WERI-Rb-1 (cell line): Measurements from ENCODE around the gene NUP188.

ENCODE experiments used
- DNase-seq: peaks from one replicate; pipeline ENCODE4 v3.0.0-alpha.2; 2020
- H3K27ac ChIP-seq: fragments of 250-450 bp; sonication (Bioruptor Pico); 2 replicates; pipeline ENCODE4 v1.5.1; 2020; ENCODE audit warnings: mild to moderate bottlenecking, moderate library complexity
- H3K27me3 ChIP-seq: fragments of 250-450 bp; sonication (Bioruptor Pico); 2 replicates; pipeline ENCODE4 v1.5.1; 2021; ENCODE audit warnings: mild to moderate bottlenecking, low read depth, moderate library complexity; ENCODE audit not compliant: insufficient read depth, severe bottlenecking
- H3K36me3 ChIP-seq: fragments of 250-450 bp; sonication (Bioruptor Pico); 2 replicates; pipeline ENCODE4 v1.5.1; 2020; ENCODE audit warnings: mild to moderate bottlenecking, moderate library complexity
- H3K4me3 ChIP-seq: 2 replicates; pipeline ENCODE4 v1.5.1; 2011; ENCODE audit warnings: low read depth, mild to moderate bottlenecking, control low read depth, low read length
- H3K9me3 ChIP-seq: fragments of 250-450 bp; sonication (Bioruptor Pico); 2 replicates; pipeline ENCODE4 v1.5.1; 2021; ENCODE audit warnings: mild to moderate bottlenecking, moderate library complexity; ENCODE audit not compliant: severe bottlenecking
- CTCF ChIP-seq: IDR thresholded peaks from 2 replicates; pipeline ENCODE4 v1.5.1; 2011; ENCODE audit warnings: low read depth, mild to moderate bottlenecking, control low read depth, inconsistent platforms, low read length

The NUP188 gene

GRCh38 chr9:129026442-129027223, 79.1 kb downstream of the NUP188 start:
- no peak for TF ChIP-seq CTCF
- DNase-seq: no peak
- Histone ChIP-seq H3K27ac (no peak overlapping the region), H3K9me3 (no peaks in the 10 kb centered on the region), H3K36me3 (peaks cover 24% of the 10 kb centered on the region; the same call in 1 of the 2 replicates), H3K4me3 (no peak overlapping the region), H3K27me3 (no peaks in the 10 kb centered on the region)

GRCh38 chr9:129027224-129027684, 79.8 kb downstream of the NUP188 start:
- H3K27ac ChIP-seq: peak overlapping the region; percentile 84
- H3K36me3 ChIP-seq: peaks cover 19% of the 10 kb centered on the region; the same call in 1 of the 2 replicates
- H3K27me3 ChIP-seq: no peaks in the 10 kb centered on the region
- peak overlapping the region; percentile 56 for H3K4me3 ChIP-seq
- no peaks in the 10 kb centered on the region for H3K9me3 ChIP-seq
- TF ChIP-seq CTCF: no peak
- no peak for DNase-seq

GRCh38 chr9:129027685-129028191, 80.2 kb downstream of the NUP188 start:
- Histone ChIP-seq H3K4me3 (peak overlapping the region; percentile 56), H3K36me3 (peaks cover 14% of the 10 kb centered on the region; the same call in 1 of the 2 replicates), H3K9me3 (no peaks in the 10 kb centered on the region), H3K27ac (peak overlapping the region; percentile 84), H3K27me3 (no peaks in the 10 kb centered on the region)
- DNase-seq: peak; percentile 77
- TF ChIP-seq CTCF: no peak

GRCh38 chr9:129028192-129028966, 80.9 kb downstream of the NUP188 start, which contains the start of gene SH3GLB2:
Gene SH3GLB2 (minus strand): TSS chr9:129028331. CDS start chr9:129028154, 177 bp downstream.
- Histone ChIP-seq H3K27me3 (no peaks in the 10 kb centered on the region), H3K4me3 (peak within 1 kb of the TSS; percentile 56), H3K27ac (peak within 1 kb of the TSS; percentile 84), H3K9me3 (no peaks in the 10 kb centered on the region), H3K36me3 (peaks cover 8% of the 10 kb centered on the region; the same call in 1 of the 2 replicates)
- peak; percentile 97 for DNase-seq
- TF ChIP-seq CTCF: peak; percentile 94

- DNase-seq: no peak
- peaks cover 8% of the 10 kb centered on the region; the same call in 1 of the 2 replicates for H3K36me3 ChIP-seq
- TF ChIP-seq CTCF: no peak
- no peak overlapping the region for H3K4me3 ChIP-seq
- H3K27ac ChIP-seq: no peak overlapping the region
- no peaks in the 10 kb centered on the region for H3K27me3 ChIP-seq
- no peaks in the 10 kb centered on the region for H3K9me3 ChIP-seq
Observed at GRCh38 chr9:129030191-129030590, 82.7 kb downstream of the NUP188 start.
